Breast epithelium (tissue), 3 donors: ENCODE results near the gene CD4.

Experiments used
- POLR2A ChIP-seq: fragments of 450-650 bp; IDR thresholded peaks from one replicate; pipeline ENCODE4 v1.6.1; 2016; ENCODE audit warnings: antibody characterized with exemption, mild to moderate bottlenecking, moderate library complexity
- TF ChIP-seq, protein P1 (sequence below), 3 donors: fragments of 450-650 bp; IDR thresholded peaks; one replicate each; pipeline ENCODE4 v1.5.1; 2016 to 2017; ENCODE audit warnings: antibody characterized with exemption in 3 of 3, mild to moderate bottlenecking in 3 of 3, moderate library complexity in 3 of 3

DNA sequence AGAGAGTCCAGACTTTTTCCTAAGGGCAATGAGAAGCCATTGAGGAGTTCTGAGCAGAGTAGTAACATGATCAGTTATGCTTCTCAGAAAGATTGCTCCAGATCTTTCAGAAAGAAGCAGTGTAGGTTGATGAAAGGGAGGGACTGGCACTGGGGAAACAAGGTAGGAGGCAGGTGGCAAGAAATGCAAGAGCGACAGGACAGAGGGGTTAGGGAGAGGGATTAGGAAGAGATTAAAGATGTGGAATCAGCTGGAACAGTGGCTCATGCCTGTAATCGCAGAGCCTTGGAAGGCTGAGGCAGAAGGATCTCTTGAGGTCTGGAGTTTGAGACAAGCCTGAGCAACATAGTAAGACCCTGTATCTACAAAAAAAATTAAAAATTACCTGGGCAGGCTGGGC, 58.3 kb downstream of the CD4 start:
- TF ChIP-seq POLR2A = no peak
- TF ChIP-seq, protein P1, sequence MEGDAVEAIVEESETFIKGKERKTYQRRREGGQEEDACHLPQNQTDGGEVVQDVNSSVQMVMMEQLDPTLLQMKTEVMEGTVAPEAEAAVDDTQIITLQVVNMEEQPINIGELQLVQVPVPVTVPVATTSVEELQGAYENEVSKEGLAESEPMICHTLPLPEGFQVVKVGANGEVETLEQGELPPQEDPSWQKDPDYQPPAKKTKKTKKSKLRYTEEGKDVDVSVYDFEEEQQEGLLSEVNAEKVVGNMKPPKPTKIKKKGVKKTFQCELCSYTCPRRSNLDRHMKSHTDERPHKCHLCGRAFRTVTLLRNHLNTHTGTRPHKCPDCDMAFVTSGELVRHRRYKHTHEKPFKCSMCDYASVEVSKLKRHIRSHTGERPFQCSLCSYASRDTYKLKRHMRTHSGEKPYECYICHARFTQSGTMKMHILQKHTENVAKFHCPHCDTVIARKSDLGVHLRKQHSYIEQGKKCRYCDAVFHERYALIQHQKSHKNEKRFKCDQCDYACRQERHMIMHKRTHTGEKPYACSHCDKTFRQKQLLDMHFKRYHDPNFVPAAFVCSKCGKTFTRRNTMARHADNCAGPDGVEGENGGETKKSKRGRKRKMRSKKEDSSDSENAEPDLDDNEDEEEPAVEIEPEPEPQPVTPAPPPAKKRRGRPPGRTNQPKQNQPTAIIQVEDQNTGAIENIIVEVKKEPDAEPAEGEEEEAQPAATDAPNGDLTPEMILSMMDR (IDR thresholded peaks at IDR 0.05) = no peak
